Fibroblast of peridontal ligament (primary cell): ENCODE measurements around the gene GAD1.

Experiments used
- DNase-seq: peaks from one replicate; pipeline ENCODE4 v3.0.0-alpha.2; 2010; ENCODE audit errors: extremely low read depth

Gene GAD1

DNA sequence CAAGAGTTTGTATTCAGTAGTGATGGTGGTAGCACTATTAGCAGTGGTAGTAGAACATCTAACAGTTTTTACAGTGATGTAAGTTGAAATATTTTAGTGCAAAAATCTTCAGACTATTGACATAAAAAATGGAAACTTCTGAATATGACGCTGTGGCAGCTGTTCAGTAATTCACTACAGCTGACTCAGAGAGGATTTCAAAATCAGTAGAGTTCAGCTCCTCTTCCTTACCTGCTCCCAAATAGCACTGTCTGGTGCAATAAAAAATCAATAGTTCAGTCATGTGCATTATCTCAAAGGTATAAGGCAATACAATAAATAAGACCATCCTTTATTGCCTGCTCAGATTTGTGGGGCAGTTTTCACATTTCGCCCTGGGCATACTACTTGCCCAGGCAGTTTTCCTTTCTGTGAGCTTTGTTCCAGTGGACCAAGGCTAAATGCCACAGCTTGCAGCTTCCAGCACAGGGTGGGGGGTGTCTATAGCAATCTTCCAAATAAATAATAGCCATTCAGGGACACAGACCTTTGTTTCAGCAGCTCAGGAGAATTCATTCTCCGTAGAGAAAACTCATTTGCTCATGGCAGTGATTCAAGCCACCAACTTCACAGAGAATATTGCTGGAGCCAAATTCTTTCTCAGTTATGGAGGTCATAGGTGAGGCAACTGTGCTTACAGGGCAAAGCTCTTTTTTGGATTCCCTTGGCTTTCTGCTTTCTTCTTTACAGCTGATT lies 78.5 kb downstream of the GAD1 start:
- peak; percentile 38 for DNase-seq

DNA sequence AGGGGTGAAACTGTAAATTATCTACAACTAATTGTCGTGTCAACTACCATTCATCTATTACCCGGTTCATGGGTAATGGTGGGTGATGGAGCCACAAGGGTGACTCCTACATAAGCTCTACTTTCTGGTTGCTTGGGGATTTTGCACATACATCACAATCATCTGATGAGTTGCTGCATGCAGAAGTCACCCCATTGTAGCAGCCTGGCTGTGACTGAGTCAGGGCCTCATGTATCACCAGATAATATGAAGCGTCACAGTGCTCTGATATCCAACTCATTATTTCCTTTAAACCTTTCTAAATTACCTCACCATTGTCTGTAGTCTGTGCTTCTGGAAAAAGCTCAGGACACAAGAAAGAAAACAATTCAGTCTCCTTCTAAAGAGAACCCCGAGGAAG lies 79.9 kb downstream of the GAD1 start:
- no peak for DNase-seq

DNA sequence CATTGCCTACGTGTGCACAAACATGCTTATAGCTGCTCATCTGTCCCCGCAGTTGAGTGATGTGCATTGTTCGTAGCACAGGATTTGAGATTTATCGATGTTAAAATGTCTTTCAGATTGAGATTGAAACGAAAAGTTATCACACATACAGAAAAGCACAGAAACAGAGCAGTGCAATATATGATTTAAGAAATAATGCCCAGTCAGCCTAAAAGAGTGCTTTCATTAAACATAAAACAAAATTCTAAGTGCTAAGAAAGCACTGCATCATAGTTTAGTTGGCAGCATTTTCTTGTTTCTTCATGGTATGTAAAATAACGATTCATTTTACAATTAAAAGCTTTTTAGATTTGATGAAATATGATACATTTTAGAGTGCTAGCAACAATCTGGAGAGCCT lies 80.4 kb downstream of the GAD1 start:
- DNase-seq = no peak

DNA sequence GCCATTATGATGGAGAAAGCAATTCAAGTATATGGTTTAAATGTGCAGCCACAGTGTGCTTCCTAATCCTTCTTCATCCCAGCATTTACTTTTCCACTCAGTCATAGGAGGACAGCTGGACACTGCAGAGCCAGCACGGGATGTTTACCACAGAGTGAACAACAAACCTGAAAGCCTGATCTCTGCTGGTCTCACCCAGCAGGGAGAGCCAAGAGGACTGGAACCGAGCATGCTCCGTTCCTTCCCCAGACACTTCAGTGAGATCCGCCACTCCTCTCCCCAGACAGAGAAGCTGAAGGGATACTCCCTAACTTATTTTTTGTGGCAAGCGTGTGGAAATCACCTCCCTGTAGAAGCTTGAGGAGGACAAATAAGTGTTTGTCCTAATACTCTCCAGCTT lies 89.2 kb downstream of the GAD1 start:
- no peak for DNase-seq
